CD14-positive monocyte (primary cell): ENCODE data around the gene TNFRSF19. TPM values are rescaled to one million over a fixed set of nuclear protein-coding genes. Genes with fewer than 3 reads are reported as not detected.
A peak's percentile ranks its signal among the peaks of the same experiment; 100 is the strongest.

Source experiments
- DNase-seq, 3 donors: peaks; one replicate each; pipeline ENCODE4 v3.0.0-alpha.2; 2011 to 2022
- H2AFZ ChIP-seq: 2 replicates; pipeline ENCODE4 v1.6.0; 2012; ENCODE audit warnings: mild to moderate bottlenecking, low read depth, low read length, inconsistent platforms; ENCODE audit not compliant: insufficient read depth, poor library complexity, severe bottlenecking
- H3K27ac ChIP-seq, 2 donors: 1 replicate in 1 of 2; 2 replicates in 1 of 2; pipeline ENCODE4 v1.5.1; 2012 to 2013; ENCODE audit warnings: low read length in 2 of 2, control low read depth in 1 of 2, inconsistent platforms in 1 of 2, low read depth in 1 of 2, mild to moderate bottlenecking in 1 of 2
- H3K27me3 ChIP-seq, 2 donors: one replicate each; pipeline versions ENCODE4 v1.6.0 to v1.6.1; 2011 to 2013; ENCODE audit warnings: low read length in 2 of 2; ENCODE audit not compliant: control insufficient read depth in 2 of 2, insufficient read depth in 2 of 2
- H3K36me3 ChIP-seq, 2 donors: replicated peaks in 1 of 2; 1 replicate in 1 of 2; 2 replicates in 1 of 2; pipeline versions ENCODE4 v1.5.1 to v1.6.1; 2012 to 2013; ENCODE audit warnings: low read length in 2 of 2, control low read depth in 1 of 2, inconsistent platforms in 1 of 2, mild to moderate bottlenecking in 1 of 2; ENCODE audit not compliant: insufficient read depth in 2 of 2, control insufficient read depth in 1 of 2
- H3K4me1 ChIP-seq, 2 donors: 1 replicate in 1 of 2; 2 replicates in 1 of 2; pipeline versions ENCODE4 v1.5.1 to v1.6.1; 2012 to 2013; ENCODE audit warnings: low read length in 2 of 2, control low read depth in 1 of 2, inconsistent platforms in 1 of 2, mild to moderate bottlenecking in 1 of 2, moderate library complexity in 1 of 2; ENCODE audit not compliant: insufficient read depth in 2 of 2, control insufficient read depth in 1 of 2
- H3K4me2 ChIP-seq: replicated peaks from 2 replicates; pipeline ENCODE3; 2012; ENCODE audit warnings: low read length, moderate library complexity, mild to moderate bottlenecking; ENCODE audit not compliant: poor library complexity, severe bottlenecking; ENCODE audit errors: extremely low read depth
- H3K4me3 ChIP-seq, 3 experiments: fragments of 200-600 bp in 1 of 3; sonication (generic) in 1 of 3; replicated peaks in 1 of 3; 1 replicate in 2 of 3; 2 replicates in 1 of 3; pipeline ENCODE4 v1.5.1; 2011 to 2013; ENCODE audit warnings: low read length in 3 of 3, mild to moderate bottlenecking in 3 of 3, control low read depth in 2 of 3, low read depth in 2 of 3, inconsistent platforms in 1 of 3, moderate library complexity in 1 of 3
- H3K79me2 ChIP-seq: 2 replicates; pipeline ENCODE4 v1.6.0; 2012; ENCODE audit warnings: mild to moderate bottlenecking, control low read depth, inconsistent platforms, low read length, moderate library complexity; ENCODE audit not compliant: insufficient read depth
- H3K9ac ChIP-seq: 2 replicates; pipeline ENCODE4 v1.6.0; 2017; ENCODE audit warnings: low read length, mild to moderate bottlenecking; ENCODE audit not compliant: insufficient read depth, poor library complexity, severe bottlenecking
- H3K9me3 ChIP-seq, 2 donors: replicated peaks in 1 of 2; 1 replicate in 1 of 2; 2 replicates in 1 of 2; pipeline versions ENCODE4 v1.5.1 to v1.6.1; 2012 to 2013; ENCODE audit warnings: low read length in 2 of 2, control low read depth in 1 of 2; ENCODE audit not compliant: control insufficient read depth in 1 of 2, insufficient read depth in 1 of 2
- H4K20me1 ChIP-seq: 2 replicates; pipeline ENCODE4 v1.6.0; 2012; ENCODE audit warnings: mild to moderate bottlenecking, low read length, control low read depth, moderate library complexity; ENCODE audit not compliant: insufficient read depth
- H3K27ac Mint-ChIP-seq, 7 donors: one replicate each; pipeline ENCODE4 v1.8.0; 2020; ENCODE audit warnings: mild to moderate bottlenecking in 7 of 7, mixed read lengths in 7 of 7, moderate library complexity in 6 of 7, inconsistent platforms in 2 of 7
- H3K27me3 Mint-ChIP-seq, 3 donors: one replicate each; pipeline ENCODE4 v1.8.0; 2021 to 2022; ENCODE audit warnings: low read depth in 3 of 3, mild to moderate bottlenecking in 3 of 3, mixed read lengths in 3 of 3, moderate library complexity in 3 of 3, inconsistent platforms in 1 of 3
- H3K36me3 Mint-ChIP-seq, 2 donors: one replicate each; pipeline ENCODE4 v1.8.0; 2020; ENCODE audit warnings: mixed read lengths in 2 of 2, inconsistent platforms in 1 of 2, mild to moderate bottlenecking in 1 of 2
- H3K4me1 Mint-ChIP-seq: one replicate; pipeline ENCODE4 v1.8.0; 2020; ENCODE audit warnings: mild to moderate bottlenecking, mixed read lengths
- H3K4me3 Mint-ChIP-seq, 2 donors: one replicate each; pipeline ENCODE4 v1.8.0; 2020; ENCODE audit warnings: mild to moderate bottlenecking in 2 of 2, mixed read lengths in 2 of 2, moderate library complexity in 1 of 2
- H3K9me3 Mint-ChIP-seq, 7 donors: one replicate each; pipeline ENCODE4 v1.8.0; 2020 to 2022; ENCODE audit warnings: mixed read lengths in 7 of 7, mild to moderate bottlenecking in 6 of 7, moderate library complexity in 6 of 7, inconsistent platforms in 2 of 7
- WGBS: methylation state at CpG from one replicate; pipeline ENCODE4 v1.1.5; 2013; ENCODE audit warnings: missing lambda C conversion rate; ENCODE audit not compliant: insufficient coverage; 5-methylcytosine and 5-hydroxymethylcytosine counted together
- intact Hi-C, 2 donors: fragments of 100-400 bp; cut with micrococcal nuclease; formaldehyde crosslinking; loops; one replicate each; pipeline versions ENCODE4 v1.15.0 to v1.15.1; 2023
- polyA plus RNA-seq, 3 donors: library from polyadenylated mRNA; depleted of rRNA in 1 of 3; unstranded in 2 of 3; stranded (reverse) in 1 of 3; fragments of 300-500 nt in 2 of 3; fragments of >200 nt in 1 of 3; fragmentation: Illumina TruSeq in 2 of 3; gene quantifications; 1 replicate in 2 of 3; 2 replicates in 1 of 3; pipeline ENCODE4 v1.2.3, GENCODE V29; 2012 to 2021
- TF ChIP-seq, protein P1 (sequence below): fragments of 200-600 bp; IDR thresholded peaks from one replicate; pipeline ENCODE4 v1.8.0; 2022; ENCODE audit warnings: antibody characterized with exemption, mild to moderate bottlenecking

TNFRSF19 gene
- polyA plus RNA-seq, 3 donors = 0.11 TPM; not detected in 2

DNA sequence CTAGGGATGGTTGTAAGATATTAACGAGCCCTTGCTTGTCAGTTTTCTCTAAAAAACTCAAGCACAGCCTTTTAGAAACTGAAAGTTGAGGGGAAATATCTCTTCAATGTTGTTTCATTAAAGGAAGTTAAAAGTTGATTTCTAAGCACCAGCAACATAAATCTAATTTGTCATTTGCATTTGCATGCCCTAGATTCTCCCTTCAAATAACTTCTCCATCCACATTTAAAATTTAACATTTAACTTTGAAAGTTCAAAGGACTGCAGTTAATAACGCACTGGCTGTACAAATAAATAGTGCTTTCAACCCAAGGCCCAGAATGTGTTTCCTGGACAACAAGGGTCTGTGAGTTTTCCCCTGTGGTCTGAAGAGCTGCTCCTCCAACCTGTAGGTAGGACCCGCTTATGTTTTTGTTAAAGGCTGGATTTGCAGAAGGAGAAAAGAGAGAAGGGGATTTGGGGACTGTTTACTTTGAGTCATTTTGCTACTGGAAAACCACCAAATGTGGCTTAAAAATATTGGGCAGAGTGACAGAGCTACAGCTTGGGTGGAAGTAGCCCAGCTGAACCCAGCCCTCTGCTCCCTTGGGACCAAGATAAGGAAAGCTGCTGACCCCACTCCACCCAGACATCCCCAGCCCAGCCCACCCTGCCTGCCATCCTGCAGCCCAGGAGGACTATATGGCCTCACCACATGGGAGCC is 39.8 kb downstream of the TNFRSF19 start:
- H3K4me1 Mint-ChIP-seq = peaks cover 24% of the 10 kb centered on the region
- H3K4me2 ChIP-seq = peak overlapping the region; percentile 73
- intact Hi-C loops = no loop called here
- peak overlapping the region in 1 of 2 donors; percentile 50 for H3K27ac ChIP-seq
- peak overlapping the region; percentile 74 to 92 for H3K4me3 Mint-ChIP-seq
- no peaks in the 10 kb centered on the region for H3K36me3 Mint-ChIP-seq
- no peak for DNase-seq
- TF ChIP-seq, protein P1, sequence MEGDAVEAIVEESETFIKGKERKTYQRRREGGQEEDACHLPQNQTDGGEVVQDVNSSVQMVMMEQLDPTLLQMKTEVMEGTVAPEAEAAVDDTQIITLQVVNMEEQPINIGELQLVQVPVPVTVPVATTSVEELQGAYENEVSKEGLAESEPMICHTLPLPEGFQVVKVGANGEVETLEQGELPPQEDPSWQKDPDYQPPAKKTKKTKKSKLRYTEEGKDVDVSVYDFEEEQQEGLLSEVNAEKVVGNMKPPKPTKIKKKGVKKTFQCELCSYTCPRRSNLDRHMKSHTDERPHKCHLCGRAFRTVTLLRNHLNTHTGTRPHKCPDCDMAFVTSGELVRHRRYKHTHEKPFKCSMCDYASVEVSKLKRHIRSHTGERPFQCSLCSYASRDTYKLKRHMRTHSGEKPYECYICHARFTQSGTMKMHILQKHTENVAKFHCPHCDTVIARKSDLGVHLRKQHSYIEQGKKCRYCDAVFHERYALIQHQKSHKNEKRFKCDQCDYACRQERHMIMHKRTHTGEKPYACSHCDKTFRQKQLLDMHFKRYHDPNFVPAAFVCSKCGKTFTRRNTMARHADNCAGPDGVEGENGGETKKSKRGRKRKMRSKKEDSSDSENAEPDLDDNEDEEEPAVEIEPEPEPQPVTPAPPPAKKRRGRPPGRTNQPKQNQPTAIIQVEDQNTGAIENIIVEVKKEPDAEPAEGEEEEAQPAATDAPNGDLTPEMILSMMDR = no peak
- WGBS = no CpG with 5 or more reads among the region's 3 CpGs
- peak overlapping the region in 2 of 7 donors; percentile 70 to 83 for H3K27ac Mint-ChIP-seq
- no peaks in the 10 kb centered on the region for H3K79me2 ChIP-seq
- peaks cover 0 to 1% (median 0%) of the 10 kb centered on the region in 3 donors for H3K27me3 Mint-ChIP-seq
- no peaks in the 10 kb centered on the region for H3K9me3 ChIP-seq
- H3K9me3 Mint-ChIP-seq = peaks cover 0 to 3% (median 0%) of the 10 kb centered on the region in 7 donors
- peak overlapping the region; percentile 71 for H2AFZ ChIP-seq
- no peaks in the 10 kb centered on the region for H4K20me1 ChIP-seq
- peak overlapping the region; percentile 26 to 70 (median 55) for H3K4me3 ChIP-seq
- H3K36me3 ChIP-seq = no peaks in the 10 kb centered on the region
- no peaks in the 10 kb centered on the region for H3K27me3 ChIP-seq
- H3K4me1 ChIP-seq = peaks cover 12 to 16% of the 10 kb centered on the region in 2 donors
- peak overlapping the region; percentile 44 for H3K9ac ChIP-seq

DNA sequence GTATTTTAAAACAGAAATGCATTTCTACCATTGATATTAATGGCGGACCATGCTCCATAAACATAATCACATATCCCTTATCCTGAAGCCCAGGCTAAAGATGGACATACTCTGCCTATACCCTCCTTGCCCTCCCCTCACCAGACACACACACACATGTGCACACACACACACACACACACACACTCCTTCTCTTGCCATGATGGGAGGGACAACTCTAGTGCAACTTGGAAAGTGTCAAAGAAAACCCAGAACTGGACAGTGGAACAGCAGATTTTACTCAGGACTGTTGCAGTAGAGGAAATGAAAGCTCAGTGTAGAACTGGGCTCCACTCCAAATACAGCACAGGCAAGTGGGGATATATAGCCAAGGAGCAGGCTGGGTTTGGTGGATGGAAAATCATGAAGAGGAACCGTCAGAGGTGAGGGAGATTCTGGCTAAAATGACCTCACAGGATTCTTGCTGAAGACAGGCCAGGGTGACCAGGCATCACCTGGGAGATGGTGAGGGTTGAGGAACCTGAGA is 40.8 kb downstream of the TNFRSF19 start:
- Histone ChIP-seq H2AFZ (no peak overlapping the region), H3K4me1 (peaks cover 12 to 16% of the 10 kb centered on the region in 2 donors), H3K4me2 (no peak overlapping the region), H3K4me3 (no peak overlapping the region), H3K36me3 (no peaks in the 10 kb centered on the region), H4K20me1 (no peaks in the 10 kb centered on the region), H3K9me3 (no peaks in the 10 kb centered on the region), H3K27me3 (no peaks in the 10 kb centered on the region), H3K79me2 (no peaks in the 10 kb centered on the region), H3K27ac (no peak overlapping the region), H3K9ac (no peak overlapping the region)
- peaks cover 24% of the 10 kb centered on the region for H3K4me1 Mint-ChIP-seq
- DNase-seq = no peak
- H3K27ac Mint-ChIP-seq = peak overlapping the region in 1 of 7 donors; percentile 31
- no peak overlapping the region for H3K4me3 Mint-ChIP-seq
- intact Hi-C loops = no loop called here
- TF ChIP-seq, protein P1 = no peak
- H3K9me3 Mint-ChIP-seq = peaks cover 0 to 3% (median 0%) of the 10 kb centered on the region in 7 donors
- 41% methylated on average over 2 of the region's 2 CpGs for whole genome bisulfite sequencing
- H3K27me3 Mint-ChIP-seq = peaks cover 0 to 1% (median 0%) of the 10 kb centered on the region in 3 donors
- H3K36me3 Mint-ChIP-seq = no peaks in the 10 kb centered on the region
